HEK293T (cell line): ENCODE measurements around the gene USB1.

Source experiments
- ARNT ChIP-seq: fragments of 450-650 bp; IDR thresholded peaks from 2 replicates; pipeline ENCODE4 v1.6.1; 2017; ENCODE audit warnings: mild to moderate bottlenecking
- BHLHE40 ChIP-seq: fragments of 450-650 bp; IDR thresholded peaks from 2 replicates; pipeline ENCODE4 v1.6.1; 2016; ENCODE audit warnings: mild to moderate bottlenecking, moderate library complexity, borderline replicate concordance
- ELF4 ChIP-seq: fragments of 450-650 bp; IDR thresholded peaks from 2 replicates; pipeline ENCODE4 v1.6.1; 2017; ENCODE audit warnings: antibody characterized with exemption
- FOXA1 ChIP-seq: fragments of 450-650 bp; IDR thresholded peaks from 2 replicates; pipeline ENCODE4 v1.6.1; 2016; ENCODE audit warnings: mild to moderate bottlenecking
- FOXK2 ChIP-seq: fragments of 450-650 bp; IDR thresholded peaks from 2 replicates; pipeline ENCODE4 v1.6.1; 2016; ENCODE audit warnings: mild to moderate bottlenecking
- FOXM1 ChIP-seq: fragments of 450-650 bp; IDR thresholded peaks from 2 replicates; pipeline ENCODE4 v1.6.1; 2017; ENCODE audit warnings: mild to moderate bottlenecking, borderline replicate concordance
- L3MBTL2 ChIP-seq: fragments of 450-650 bp; conservative IDR thresholded peaks from 2 replicates; pipeline ENCODE4 v1.6.1; 2016; ENCODE audit warnings: mild to moderate bottlenecking
- SP1 ChIP-seq: fragments of 450-650 bp; IDR thresholded peaks from 2 replicates; pipeline ENCODE4 v1.6.1; 2017
- SUZ12 ChIP-seq: fragments of 450-650 bp; IDR thresholded peaks from 2 replicates; pipeline ENCODE4 v1.6.1; 2016; ENCODE audit warnings: mild to moderate bottlenecking
- TARDBP ChIP-seq: fragments of 450-650 bp; IDR thresholded peaks from 2 replicates; pipeline ENCODE4 v1.6.1; 2016
- ZNF384 ChIP-seq: fragments of 450-650 bp; IDR thresholded peaks from 2 replicates; pipeline ENCODE4 v1.6.1; 2016

DNA sequence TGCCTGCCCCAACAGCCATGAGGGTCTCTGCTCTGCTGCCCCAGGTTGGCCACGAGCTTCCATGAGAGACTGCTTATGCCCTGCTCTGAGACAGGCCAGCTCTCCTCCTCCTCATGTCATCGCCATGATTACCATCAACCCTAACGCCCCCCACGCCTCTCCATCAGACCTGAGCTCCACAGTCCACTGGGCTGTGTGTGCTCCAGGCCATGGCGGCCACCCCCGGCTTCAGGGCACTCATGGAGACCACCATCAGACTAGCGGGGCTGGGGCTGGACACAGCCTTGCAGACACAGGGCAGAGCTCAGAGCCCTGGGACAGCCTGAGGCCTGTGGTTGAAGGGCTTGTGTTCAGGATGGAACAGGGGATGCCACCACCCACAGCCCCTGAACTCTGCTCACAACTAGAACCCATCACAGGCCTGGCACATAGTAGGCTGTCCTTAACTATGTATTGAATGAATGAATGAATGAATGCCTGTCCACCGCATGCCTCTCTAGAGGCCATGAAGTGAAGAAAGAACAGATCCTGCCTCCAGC lies 44.9 kb upstream of the USB1 start:
- TF ChIP-seq SP1 (no peak), ARNT (no peak), ZNF384 (no peak), FOXM1 (no peak), BHLHE40 (no peak), SUZ12 (no peak), FOXK2 (no peak), ELF4 (no peak), FOXA1 (no peak), TARDBP (no peak), L3MBTL2 (no peak)
